SK-N-SH (cell line): ENCODE measurements around the gene ANXA9.

ENCODE experiments used
- EZH2phosphoT487 ChIP-seq: fragments of 200-600 bp; sonication (generic); IDR thresholded peaks from 2 replicates; pipeline ENCODE4 v1.6.1; 2017; ENCODE audit warnings: low read depth, mixed run types, mild to moderate bottlenecking, antibody characterized with exemption, moderate library complexity, borderline replicate concordance
- RAD21 ChIP-seq: IDR thresholded peaks from 2 replicates; pipeline ENCODE4 v1.6.1; 2012; ENCODE audit warnings: mild to moderate bottlenecking, low read length
- TAF1 ChIP-seq: IDR thresholded peaks from 2 replicates; pipeline ENCODE4 v1.6.1; 2012; ENCODE audit warnings: low read depth, mild to moderate bottlenecking, low read length, moderate library complexity, borderline replicate concordance
- TF ChIP-seq, protein P1 (sequence below): fragments of 200-600 bp; sonication (generic); IDR thresholded peaks from 2 replicates; pipeline ENCODE4 v1.6.1; 2017; ENCODE audit warnings: antibody characterized with exemption, mild to moderate bottlenecking, moderate library complexity

DNA sequence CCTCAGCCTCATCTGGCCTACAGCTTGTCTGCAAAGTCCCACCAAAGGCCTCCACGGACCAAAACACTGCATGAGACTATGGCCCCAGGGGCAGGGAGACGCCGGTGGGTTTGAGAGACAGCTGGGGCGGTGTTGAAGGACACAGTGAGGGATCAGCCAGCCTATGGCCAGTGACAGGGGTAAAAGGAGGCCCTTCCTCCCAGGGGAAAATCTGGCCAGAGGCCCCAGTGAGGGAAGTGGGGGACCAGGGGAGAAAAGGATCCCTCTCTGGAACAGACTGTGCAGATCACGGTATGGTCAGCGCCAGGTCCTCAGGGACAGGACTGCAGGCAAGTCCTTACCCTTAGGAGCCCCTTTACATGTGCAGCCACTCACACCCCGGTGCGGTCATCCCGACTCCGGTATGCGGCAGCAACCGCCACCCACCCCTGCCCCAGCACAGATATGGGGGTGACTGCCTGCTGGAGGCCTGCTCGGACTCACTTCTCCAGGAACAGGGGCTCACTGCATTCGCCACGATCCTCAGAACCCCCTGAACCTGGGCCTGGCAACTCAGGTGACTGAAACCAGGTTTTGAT lies 8.7 kb upstream of the ANXA9 start:
- TF ChIP-seq, protein P1, sequence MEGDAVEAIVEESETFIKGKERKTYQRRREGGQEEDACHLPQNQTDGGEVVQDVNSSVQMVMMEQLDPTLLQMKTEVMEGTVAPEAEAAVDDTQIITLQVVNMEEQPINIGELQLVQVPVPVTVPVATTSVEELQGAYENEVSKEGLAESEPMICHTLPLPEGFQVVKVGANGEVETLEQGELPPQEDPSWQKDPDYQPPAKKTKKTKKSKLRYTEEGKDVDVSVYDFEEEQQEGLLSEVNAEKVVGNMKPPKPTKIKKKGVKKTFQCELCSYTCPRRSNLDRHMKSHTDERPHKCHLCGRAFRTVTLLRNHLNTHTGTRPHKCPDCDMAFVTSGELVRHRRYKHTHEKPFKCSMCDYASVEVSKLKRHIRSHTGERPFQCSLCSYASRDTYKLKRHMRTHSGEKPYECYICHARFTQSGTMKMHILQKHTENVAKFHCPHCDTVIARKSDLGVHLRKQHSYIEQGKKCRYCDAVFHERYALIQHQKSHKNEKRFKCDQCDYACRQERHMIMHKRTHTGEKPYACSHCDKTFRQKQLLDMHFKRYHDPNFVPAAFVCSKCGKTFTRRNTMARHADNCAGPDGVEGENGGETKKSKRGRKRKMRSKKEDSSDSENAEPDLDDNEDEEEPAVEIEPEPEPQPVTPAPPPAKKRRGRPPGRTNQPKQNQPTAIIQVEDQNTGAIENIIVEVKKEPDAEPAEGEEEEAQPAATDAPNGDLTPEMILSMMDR: no peak
- TF ChIP-seq TAF1 (no peak), EZH2phosphoT487 (no peak), RAD21 (no peak)
